Upper lobe of left lung (tissue), 4 donors: ENCODE data around the gene GPR162.

Experiments used
- POLR2A ChIP-seq, 4 donors: fragments of 450-650 bp; IDR thresholded peaks; one replicate each; pipeline ENCODE4 v1.5.1; 2016 to 2017; ENCODE audit warnings: antibody characterized with exemption in 4 of 4, mild to moderate bottlenecking in 2 of 4
- POLR2AphosphoS5 ChIP-seq, 2 donors: sonication (generic); formaldehyde crosslinking; IDR thresholded peaks; one replicate each; pipeline ENCODE4 v1.5.1; 2017; ENCODE audit warnings: antibody characterized with exemption in 2 of 2
- TF ChIP-seq, protein P1 (sequence below), 6 experiments: fragments of 450-650 bp in 4 of 6; fragments of 200-600 bp in 2 of 6; sonication (generic) in 2 of 6; IDR thresholded peaks; one replicate each; pipeline ENCODE4 v1.5.1; 2016 to 2019; ENCODE audit warnings: antibody characterized with exemption in 6 of 6

DNA sequence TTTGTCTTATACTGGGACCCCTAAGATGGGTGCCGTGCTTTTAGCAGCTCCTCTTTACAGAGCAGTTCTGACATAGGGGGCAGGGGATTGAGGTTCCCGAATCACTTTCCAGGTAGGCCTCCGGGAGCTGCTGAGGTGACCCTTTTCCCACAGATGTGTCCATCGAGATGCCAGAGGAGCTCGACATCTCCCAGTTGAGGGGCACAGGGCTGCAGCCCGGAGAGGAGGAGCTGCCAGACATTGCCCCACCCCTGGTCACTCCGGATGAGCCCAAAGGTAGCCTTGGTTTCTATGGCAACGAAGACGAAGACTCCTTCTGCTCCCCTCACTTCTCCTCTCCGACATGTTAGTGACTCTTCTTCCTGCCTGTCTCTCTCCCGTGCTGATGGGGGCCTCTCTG lies 41.4 kb downstream of the GPR162 start:
- TF ChIP-seq POLR2A (IDR thresholded peaks at IDR 0.05): no peak
- no peak for TF ChIP-seq POLR2AphosphoS5 (IDR thresholded peaks at IDR 0.05)
- TF ChIP-seq, protein P1, sequence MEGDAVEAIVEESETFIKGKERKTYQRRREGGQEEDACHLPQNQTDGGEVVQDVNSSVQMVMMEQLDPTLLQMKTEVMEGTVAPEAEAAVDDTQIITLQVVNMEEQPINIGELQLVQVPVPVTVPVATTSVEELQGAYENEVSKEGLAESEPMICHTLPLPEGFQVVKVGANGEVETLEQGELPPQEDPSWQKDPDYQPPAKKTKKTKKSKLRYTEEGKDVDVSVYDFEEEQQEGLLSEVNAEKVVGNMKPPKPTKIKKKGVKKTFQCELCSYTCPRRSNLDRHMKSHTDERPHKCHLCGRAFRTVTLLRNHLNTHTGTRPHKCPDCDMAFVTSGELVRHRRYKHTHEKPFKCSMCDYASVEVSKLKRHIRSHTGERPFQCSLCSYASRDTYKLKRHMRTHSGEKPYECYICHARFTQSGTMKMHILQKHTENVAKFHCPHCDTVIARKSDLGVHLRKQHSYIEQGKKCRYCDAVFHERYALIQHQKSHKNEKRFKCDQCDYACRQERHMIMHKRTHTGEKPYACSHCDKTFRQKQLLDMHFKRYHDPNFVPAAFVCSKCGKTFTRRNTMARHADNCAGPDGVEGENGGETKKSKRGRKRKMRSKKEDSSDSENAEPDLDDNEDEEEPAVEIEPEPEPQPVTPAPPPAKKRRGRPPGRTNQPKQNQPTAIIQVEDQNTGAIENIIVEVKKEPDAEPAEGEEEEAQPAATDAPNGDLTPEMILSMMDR (IDR thresholded peaks at IDR 0.05): no peak
